MV-4-11 (cell line): ENCODE results near the gene MINDY3.

Experiments used
- DNase-seq: peaks from one replicate; lab custom pipeline; 2025; lab: John Stamatoyannopoulos, UW

Gene MINDY3

DNA sequence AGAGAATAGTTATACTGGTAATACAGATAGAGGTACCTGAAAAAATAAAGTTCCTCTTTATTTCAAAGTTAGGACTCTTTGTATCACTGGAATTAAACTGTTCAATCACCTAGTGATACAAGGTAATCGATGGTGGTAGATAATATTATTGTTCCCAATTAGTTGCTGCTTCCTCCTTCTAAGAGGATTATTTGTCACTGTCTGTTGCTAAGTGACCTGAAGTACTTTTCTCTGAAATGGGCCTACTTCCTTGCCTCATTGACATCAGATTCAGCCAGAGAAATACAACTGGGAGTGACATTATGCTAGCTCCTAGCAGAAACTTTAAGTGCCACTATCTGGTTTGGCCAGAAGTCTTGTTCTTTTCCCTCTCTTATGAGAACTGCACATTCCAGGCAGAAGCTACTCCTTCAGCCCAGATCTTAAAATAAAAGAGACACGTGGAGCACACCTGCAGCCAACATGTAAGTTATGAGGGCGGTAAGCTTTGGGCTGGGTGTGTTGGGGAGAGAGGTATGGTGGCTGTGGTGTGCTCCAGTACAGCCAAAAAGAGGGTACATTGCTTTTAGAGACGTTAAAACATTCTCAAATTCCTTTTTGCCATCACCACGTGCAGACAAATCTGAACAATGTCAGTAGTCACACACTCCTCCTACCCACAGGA is 54.8 kb downstream of the MINDY3 start:
- DNase-seq: no peak

- DNase-seq: no peak
Observed at GRCh38 chr10:15804109-15804508, 56.2 kb downstream of the MINDY3 start.

DNA sequence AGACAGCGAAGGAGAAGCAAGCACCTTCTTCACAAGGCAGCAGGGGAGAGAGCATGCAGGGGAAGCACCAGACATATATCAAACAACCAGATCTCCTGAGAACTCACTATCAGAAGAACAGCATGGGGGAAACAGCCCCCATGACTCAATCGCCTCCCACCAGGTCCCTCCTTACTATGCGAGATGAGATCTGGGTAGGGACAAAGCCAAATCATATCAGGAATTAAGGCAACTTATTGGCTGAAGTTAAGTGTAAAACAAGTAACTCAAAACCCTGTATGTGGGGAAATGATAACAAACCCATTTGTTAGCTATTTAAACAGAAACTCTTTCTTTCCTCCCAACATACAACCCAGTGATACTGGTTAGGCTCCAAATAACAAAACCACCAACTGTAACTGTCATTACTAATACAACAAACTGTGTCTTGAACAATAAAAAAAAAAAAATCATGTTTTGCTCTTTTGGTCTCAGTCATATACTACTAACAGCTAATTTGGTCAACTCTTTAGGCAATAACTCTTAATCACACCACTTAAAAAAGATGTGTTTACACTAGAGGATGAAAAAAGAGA is 57.8 kb downstream of the MINDY3 start:
- no peak for DNase-seq

DNA sequence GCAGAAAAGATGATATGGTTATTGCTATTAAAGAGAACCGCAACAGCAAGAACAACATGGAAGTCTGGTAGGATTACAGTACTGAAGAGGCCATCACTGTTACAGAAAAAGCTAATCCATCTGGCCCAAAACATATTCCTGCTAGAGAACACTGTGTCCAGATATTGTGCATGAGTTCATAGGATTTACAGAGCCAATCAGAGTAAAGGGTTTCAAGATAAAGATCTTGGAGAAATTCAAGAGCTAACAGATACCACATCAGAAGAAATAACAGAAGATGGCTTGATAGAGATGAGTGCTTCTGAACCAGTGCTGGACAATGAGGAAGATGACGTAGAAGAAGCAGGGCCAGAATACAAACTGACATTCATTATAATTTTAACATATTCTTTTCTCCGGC is 58.7 kb downstream of the MINDY3 start:
- no peak for DNase-seq

GRCh38 chr10:15801147-15801546 is 59.2 kb downstream of the MINDY3 start:
- DNase-seq: no peak

GRCh38 chr10:15797346-15797745 is 63.0 kb downstream of the MINDY3 start:
- no peak for DNase-seq

- no peak for DNase-seq
Observed at GRCh38 chr10:15796762-15797161, 63.5 kb downstream of the MINDY3 start.

GRCh38 chr10:15796098-15796759 is 64.1 kb downstream of the MINDY3 start:
- no peak for DNase-seq

- DNase-seq: no peak
Observed at GRCh38 chr10:15795036-15795792, 65.1 kb downstream of the MINDY3 start.

DNA sequence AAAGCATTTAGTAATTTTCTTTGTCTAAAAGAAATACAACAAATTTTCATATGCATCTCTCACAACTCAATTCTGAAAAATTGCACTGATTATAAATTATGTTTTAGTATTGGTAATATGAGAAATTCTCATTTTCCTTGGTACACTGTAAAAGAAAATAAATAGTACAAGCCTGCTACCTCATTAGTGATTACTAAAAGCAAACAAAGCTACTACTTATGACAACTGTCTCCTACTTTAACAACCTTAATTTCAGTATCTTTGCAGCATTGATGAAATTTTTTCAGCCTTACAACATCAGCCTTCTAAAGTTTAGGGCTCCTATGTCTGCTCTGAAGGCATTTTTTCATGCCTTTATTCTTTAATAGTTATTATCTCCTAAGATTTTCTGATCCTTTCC is 65.7 kb downstream of the MINDY3 start:
- no peak for DNase-seq

- DNase-seq: no peak
Observed at GRCh38 chr10:15793664-15794063, 66.6 kb downstream of the MINDY3 start.

DNA sequence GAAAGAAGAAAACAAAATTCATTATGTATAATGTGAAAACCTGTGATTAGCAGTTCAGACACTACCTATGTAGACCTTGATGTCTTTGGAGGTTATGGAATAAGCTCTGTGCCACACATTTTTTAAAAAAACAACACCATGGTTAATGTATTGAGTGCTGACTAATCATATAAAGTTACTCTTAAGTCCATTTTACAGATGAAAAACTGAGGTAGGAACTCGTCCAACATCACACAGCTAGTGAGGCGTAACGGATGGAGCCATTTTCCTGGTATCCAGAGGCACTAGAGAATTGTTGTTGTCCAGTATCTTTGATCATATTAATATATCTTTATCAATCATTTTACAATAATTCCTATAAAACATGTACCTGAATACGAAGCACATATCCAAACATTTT is 67.5 kb downstream of the MINDY3 start:
- DNase-seq: no peak

DNA sequence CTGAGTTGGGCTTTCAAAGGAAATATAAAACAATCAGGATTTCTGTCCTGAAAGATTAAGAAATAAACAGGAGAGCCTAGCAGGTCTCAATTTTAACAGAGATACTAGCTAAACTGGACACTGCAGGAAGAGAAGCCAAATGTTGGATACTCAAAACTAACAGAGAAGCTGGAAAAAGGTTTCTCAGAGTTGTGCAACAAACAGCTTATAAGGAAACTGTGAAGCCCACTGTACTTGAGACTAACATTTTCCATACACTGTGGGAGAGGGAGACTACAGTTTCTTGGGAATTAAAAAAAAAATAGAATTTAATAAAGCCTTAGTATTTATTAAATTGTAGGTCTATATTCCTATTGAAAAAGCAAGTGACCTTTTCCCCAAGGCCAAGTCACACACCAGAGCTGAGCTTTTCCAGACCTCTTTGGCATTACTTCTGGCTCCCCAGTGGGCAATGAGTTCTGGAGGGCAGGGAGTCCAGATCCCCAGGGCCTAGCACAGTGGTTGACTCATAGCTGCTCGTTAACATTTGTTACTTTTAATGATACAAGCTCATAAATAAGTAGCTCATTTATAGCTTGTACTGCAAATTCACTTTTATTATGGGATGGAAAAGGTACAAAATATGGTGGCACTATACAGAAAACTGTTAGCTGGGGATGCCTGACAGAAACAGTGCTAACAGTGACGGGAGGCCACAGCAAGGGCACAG is 68.3 kb downstream of the MINDY3 start:
- DNase-seq: no peak

DNA sequence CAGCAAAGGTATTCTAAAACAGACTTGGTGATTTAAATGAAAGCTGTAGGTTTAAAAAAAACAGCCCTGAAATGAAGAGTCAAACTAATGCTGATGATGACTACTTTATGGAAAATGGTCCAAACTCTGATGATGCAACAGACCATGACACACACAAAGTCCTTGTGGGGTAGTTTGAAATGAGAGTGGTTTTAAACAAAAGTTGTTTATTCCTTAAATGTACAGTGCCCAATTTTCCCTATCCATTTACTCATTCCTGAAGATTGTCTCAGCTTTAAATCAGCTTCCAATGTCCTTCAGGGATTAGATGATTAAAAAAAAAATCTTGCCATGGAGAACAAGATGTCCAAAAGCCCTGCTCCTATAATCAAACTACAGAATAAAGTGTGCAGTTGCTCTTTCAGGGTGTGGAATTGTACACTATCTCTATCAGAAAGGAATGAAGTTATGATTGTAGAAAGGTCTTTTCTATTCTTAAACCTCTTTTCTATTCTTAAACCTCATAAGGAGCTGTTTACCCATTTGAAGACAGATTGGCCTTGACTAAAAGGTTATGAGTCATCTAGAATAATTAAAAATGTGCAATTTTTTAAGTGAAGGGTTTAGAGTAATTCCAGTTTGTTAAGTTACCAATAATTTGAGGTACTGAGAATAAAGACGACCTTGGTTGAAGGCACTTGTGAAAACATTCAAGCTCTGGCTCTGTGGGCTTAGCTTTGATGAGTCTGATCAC is 70.3 kb downstream of the MINDY3 start:
- peak; percentile 20 for DNase-seq

- DNase-seq: no peak
Observed at GRCh38 chr10:15787426-15787825, 72.9 kb downstream of the MINDY3 start.

GRCh38 chr10:15784662-15785300 is 75.5 kb downstream of the MINDY3 start:
- DNase-seq: no peak

- no peak for DNase-seq
Observed at GRCh38 chr10:15783941-15784636, 76.2 kb downstream of the MINDY3 start.

DNA sequence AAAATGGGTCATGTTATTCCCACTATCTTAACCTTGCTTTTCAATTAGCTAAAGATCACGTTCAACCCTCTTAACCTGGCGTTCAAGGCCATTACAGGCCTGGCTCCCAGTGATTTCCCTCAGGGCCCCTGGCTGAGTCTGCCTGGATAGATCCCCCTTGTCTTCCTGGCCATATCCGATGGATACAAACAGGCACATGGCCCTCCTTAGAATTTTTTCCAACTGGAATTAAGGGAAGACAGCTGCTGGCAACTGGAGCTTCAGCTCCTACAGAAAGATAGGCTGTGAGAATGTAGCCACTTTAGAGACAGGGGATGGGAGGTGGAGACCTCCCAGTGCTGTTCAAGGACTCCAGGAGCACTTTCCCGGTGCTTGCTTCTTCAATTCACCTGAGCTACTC is 77.5 kb downstream of the MINDY3 start:
- DNase-seq: no peak

GRCh38 chr10:15781381-15781960 is 78.8 kb downstream of the MINDY3 start:
- DNase-seq: no peak
